GM12878 (cell line): Measurements from ENCODE around the gene AVEN. TPM values are rescaled to one million over a fixed set of nuclear protein-coding genes. Genes with fewer than 3 reads are reported as not detected.

ENCODE experiments used
- ATAC-seq: fragments of 200-7000 bp; cut with Tn5 transposase; 3 replicates; pipeline ENCODE4 v1.9.1; 2020; ENCODE audit warnings: mild to moderate bottlenecking, moderate library complexity
- BruUV-seq: library from RNA; stranded (reverse); fragments of 400-500 nt; replicated peaks from 2 replicates; lab custom pipeline; 2021; lab: Mats Ljungman, UMichigan
- CTCF ChIA-PET: fragments of 300-600 bp; sonication (Branson Sonifier 250); formaldehyde crosslinking; extraction: SDS; loops from one replicate; lab custom pipeline; 2021; ENCODE audit warnings: inconsistent platforms; lab: Yijun Ruan, JAX
- POLR2A ChIA-PET: fragments of 350-600 bp; formaldehyde crosslinking; extraction: SDS; loops from one replicate; lab custom pipeline; 2021; ENCODE audit warnings: inconsistent platforms; lab: Charles Lee
- RAD21 ChIA-PET: fragments of 300-600 bp; sonication (Branson Sonifier 250); formaldehyde crosslinking; loops from one replicate; lab custom pipeline; 2023; ENCODE audit warnings: antibody characterized with exemption; ENCODE audit not compliant: unreplicated experiment; lab: Charles Lee
- SMC1A ChIA-PET: fragments of 300-600 bp; sonication (Branson Sonifier 250); formaldehyde crosslinking; loops from one replicate; lab custom pipeline; 2023; ENCODE audit not compliant: unreplicated experiment, uncharacterized antibody; lab: Charles Lee
- DNase-seq: peaks from one replicate; pipeline ENCODE4 v3.0.0-alpha.2; 2011; ENCODE audit warnings: low read depth, low spot score
- FAIRE-seq: peaks from 3 replicates; lab custom pipeline; 2011; peaks lifted over from hg19 to GRCh38; lab: Jason Lieb, UNC
- H2AFZ ChIP-seq: 2 replicates; pipeline ENCODE4 v1.6.0; 2011; ENCODE audit warnings: low read depth, low read length, control low read depth; ENCODE audit not compliant: control insufficient read depth
- H3K27ac ChIP-seq: 2 replicates; pipeline ENCODE4 v1.5.1; 2011; ENCODE audit warnings: control low read depth; ENCODE audit not compliant: control insufficient read depth, insufficient read depth
- H3K27me3 ChIP-seq, 2 experiments: replicated peaks in 1 of 2; 2 replicates each; pipeline versions ENCODE4 v1.6.0 to v1.6.1; 2011; ENCODE audit warnings: low read length in 1 of 2; ENCODE audit not compliant: control insufficient read depth in 2 of 2, insufficient read depth in 2 of 2
- H3K36me3 ChIP-seq, 2 experiments: 2 replicates each; pipeline ENCODE4 v1.5.1; 2011; ENCODE audit warnings: low read length in 1 of 2; ENCODE audit not compliant: control insufficient read depth in 2 of 2, insufficient read depth in 2 of 2
- H3K4me1 ChIP-seq: 2 replicates; pipeline ENCODE4 v1.6.1; 2011; ENCODE audit warnings: mild to moderate bottlenecking, low read length, moderate library complexity, mixed read lengths; ENCODE audit not compliant: control insufficient read depth, insufficient read depth
- H3K4me2 ChIP-seq: 2 replicates; pipeline ENCODE4 v1.6.0; 2011; ENCODE audit warnings: control low read depth; ENCODE audit not compliant: control insufficient read depth, insufficient read depth
- H3K4me3 ChIP-seq: fragments of 200-600 bp; sonication (generic); 2 replicates; pipeline ENCODE4 v1.5.1; 2016
- H3K79me2 ChIP-seq: 2 replicates; pipeline ENCODE4 v1.6.0; 2011; ENCODE audit warnings: low read length; ENCODE audit not compliant: control insufficient read depth, insufficient read depth
- H3K9ac ChIP-seq: 2 replicates; pipeline ENCODE4 v1.8.0; 2011; ENCODE audit warnings: low read length, control low read depth, mixed read lengths; ENCODE audit not compliant: control insufficient read depth, insufficient read depth
- H3K9me3 ChIP-seq: replicated peaks from 3 replicates; pipeline ENCODE4 v1.5.1; 2011; ENCODE audit warnings: mild to moderate bottlenecking, low read length; ENCODE audit not compliant: control insufficient read depth, insufficient read depth
- H4K20me1 ChIP-seq: 2 replicates; pipeline ENCODE4 v1.6.0; 2011; ENCODE audit not compliant: control insufficient read depth, insufficient read depth
- BCLAF1 ChIP-seq: fragments of 450-650 bp; IDR thresholded peaks from 2 replicates; pipeline ENCODE4 v1.6.1; 2017; ENCODE audit warnings: antibody characterized with exemption, mild to moderate bottlenecking, moderate library complexity
- CBFB ChIP-seq: IDR thresholded peaks from 2 replicates; pipeline ENCODE4 v1.6.1; 2016; ENCODE audit warnings: antibody characterized with exemption, low read depth
- FOXK2 ChIP-seq: fragments of 450-650 bp; IDR thresholded peaks from 2 replicates; pipeline ENCODE4 v1.6.1; 2017; ENCODE audit warnings: mild to moderate bottlenecking, moderate library complexity
- HDAC6 ChIP-seq: fragments of 200-600 bp; sonication (generic); IDR thresholded peaks from one replicate; pipeline ENCODE4 v1.8.0; 2017; ENCODE audit warnings: antibody characterized with exemption; ENCODE audit not compliant: unreplicated experiment
- PAX5 ChIP-seq: IDR thresholded peaks from 2 replicates; pipeline ENCODE4 v1.6.1; 2011; ENCODE audit warnings: low read depth, low read length, borderline replicate concordance
- RFX5 ChIP-seq: IDR thresholded peaks from 2 replicates; pipeline ENCODE4 v1.6.1; 2011; ENCODE audit warnings: low read depth, low read length, improper control_type of control experiment
- SREBF2 ChIP-seq: IDR thresholded peaks from 2 replicates; pipeline ENCODE4 v1.6.1; 2012; ENCODE audit warnings: mild to moderate bottlenecking, low read length
- ZBTB11 ChIP-seq: fragments of 450-650 bp; formaldehyde crosslinking; IDR thresholded peaks from 2 replicates; pipeline ENCODE4 v1.5.0; 2022; ENCODE audit warnings: mild to moderate bottlenecking, missing genetic modification characterization
- ZBTB40 ChIP-seq: fragments of 450-650 bp; IDR thresholded peaks from 2 replicates; pipeline ENCODE4 v1.6.1; 2016; ENCODE audit warnings: mild to moderate bottlenecking, moderate library complexity, borderline replicate concordance
- WGBS: methylation state at CpG from one replicate; pipeline ENCODE4 v1.1.6; 2016; ENCODE audit warnings: low lambda C conversion rate; ENCODE audit not compliant: insufficient replicate concordance, insufficient coverage; ENCODE audit errors: missing lambda C conversion rate; 5-methylcytosine and 5-hydroxymethylcytosine counted together
- in situ Hi-C: fragments of 300-500 bp; cut with MboI; formaldehyde crosslinking; loops from 9 replicates; pipeline ENCODE4 v1.14.3; 2018; ENCODE audit warnings: mixed read lengths
- intact Hi-C: fragments of 100-400 bp; cut with micrococcal nuclease; formaldehyde crosslinking; loops from one replicate; pipeline ENCODE4 v1.14.2; 2022; ENCODE audit not compliant: unreplicated experiment
- polyA plus RNA-seq, 11 experiments: library from polyadenylated mRNA; depleted of rRNA in 4 of 11; unstranded in 6 of 11; stranded (reverse) in 5 of 11; fragments of >200 nt; fragmentation: Nextera tagmentation in 4 of 11; fragmentation: Illumina TruSeq in 1 of 11; extraction: Ambion mirVana in 4 of 11; extraction: Trizol in 1 of 11; gene quantifications; 1 replicate in 1 of 11; 2 replicates in 10 of 11; pipeline versions ENCODE4 v1.2.1 to v1.2.3, GENCODE V29; 2011 to 2016; ENCODE audit warnings: inconsistent platforms in 2 of 11, missing spikeins in 2 of 11, low read depth in 1 of 11
- total RNA-seq, 4 experiments: library from RNA; depleted of rRNA in 3 of 4; stranded (reverse); fragments of >200 nt in 3 of 4; fragmentation: Illumina TruSeq in 1 of 4; extraction: Trizol in 1 of 4; gene quantifications; 2 replicates each; pipeline versions ENCODE4 v1.2.1 to v1.2.3, GENCODE V29; 2013 to 2021

The AVEN gene
- total and polyA plus RNA-seq, 10 of the 15 experiments (the other 5 are each of a cell fraction or from before 2014, with no cell fraction given): 1.4 to 15.1 (median 10.5) TPM

GRCh38 chr15:33912326-33912725, 126.7 kb downstream of the AVEN start (continued):
- TF ChIP-seq ZBTB40: no peak

- WGBS: 90% methylated on average over 3 of the region's 3 CpGs
- Histone ChIP-seq H4K20me1 (no peaks in the 10 kb centered on the region), H3K27me3 (no peaks in the 10 kb centered on the region), H3K79me2 (no peaks in the 10 kb centered on the region), H2AFZ (no peak overlapping the region), H3K9ac (no peak overlapping the region), H3K4me1 (peaks cover 4% of the 10 kb centered on the region; the same call in 1 of the 2 replicates), H3K4me2 (no peak overlapping the region), H3K9me3 (no peaks in the 10 kb centered on the region), H3K36me3 (no peaks in the 10 kb centered on the region), H3K4me3 (no peak overlapping the region), H3K27ac (no peak overlapping the region)
- POLR2A ChIA-PET: no interaction called here
- RAD21 ChIA-PET: no interaction called here
- no peak for FAIRE-seq
- in situ Hi-C loops (no loop called here), intact Hi-C loops (no loop called here)
- BruUV-seq: no TSS peak
- CTCF ChIA-PET: interaction anchor here (0.7 kb wide), 1 partner anchor 29 kb away, joined by 3 read pairs; no protein-coding TSS in a partner anchor
- no peak for ATAC-seq
- SMC1A ChIA-PET: no interaction called here
- DNase-seq: no peak
- TF ChIP-seq SREBF2: no peak
- TF ChIP-seq PAX5: no peak
- no peak for TF ChIP-seq BCLAF1
- TF ChIP-seq RFX5: no peak
- TF ChIP-seq FOXK2: no peak
- TF ChIP-seq HDAC6: no peak
- TF ChIP-seq CBFB: no peak
- no peak for TF ChIP-seq ZBTB11 (CRISPR knock-in tag)
Measured at GRCh38 chr15:33910741-33911140, 128.3 kb downstream of the AVEN start.
